Left ventricle myocardium superior (tissue), 1 donor: Measurements from ENCODE around the gene C14orf132. TPM values are rescaled to one million over a fixed set of nuclear protein-coding genes. Genes with fewer than 3 reads are reported as not detected.
"Not testable (repeated sequence)": the region's sequence is repeated elsewhere in the genome, so short reads cannot be mapped to it uniquely, and the experiment has no call there.

Experiments
- ATAC-seq: fragments of 200-7000 bp; cut with Tn5 transposase; one replicate; pipeline ENCODE4 v1.9.1; 2020; ENCODE audit warnings: mild to moderate bottlenecking, moderate library complexity
- DNase-seq: peaks from one replicate; pipeline ENCODE4 v3.0.0-alpha.2; 2020
- intact Hi-C: fragments of 100-400 bp; cut with micrococcal nuclease; formaldehyde crosslinking; loops from one replicate; pipeline ENCODE4 v1.11.0; 2022
- total RNA-seq: library from RNA; stranded (reverse); fragmentation: NEBNext Ultra II Directional; extraction: Animal tissue kit (Norgen Biotek cat#: 25700); gene quantifications from one replicate; pipeline ENCODE4 v1.2.1, GENCODE V29; 2021
- donor health status: DM: no; HTN: yes; CAD: no; lungs with severe emphysema.

C14orf132 gene
- total RNA-seq, 1 donor from 2014 or later, result 2.4 TPM

- intact Hi-C loops, result no loop called here
- no peak for ATAC-seq
- no peak for DNase-seq
These were observed 17.6 kb downstream of the C14orf132 start for GRCh38 chr14:96056509-96057422.

- DNase-seq, result no peak
- intact Hi-C loops, result no loop called here
- no peak for ATAC-seq
These were observed 18.6 kb downstream of the C14orf132 start for GRCh38 chr14:96057738-96058137.

DNA sequence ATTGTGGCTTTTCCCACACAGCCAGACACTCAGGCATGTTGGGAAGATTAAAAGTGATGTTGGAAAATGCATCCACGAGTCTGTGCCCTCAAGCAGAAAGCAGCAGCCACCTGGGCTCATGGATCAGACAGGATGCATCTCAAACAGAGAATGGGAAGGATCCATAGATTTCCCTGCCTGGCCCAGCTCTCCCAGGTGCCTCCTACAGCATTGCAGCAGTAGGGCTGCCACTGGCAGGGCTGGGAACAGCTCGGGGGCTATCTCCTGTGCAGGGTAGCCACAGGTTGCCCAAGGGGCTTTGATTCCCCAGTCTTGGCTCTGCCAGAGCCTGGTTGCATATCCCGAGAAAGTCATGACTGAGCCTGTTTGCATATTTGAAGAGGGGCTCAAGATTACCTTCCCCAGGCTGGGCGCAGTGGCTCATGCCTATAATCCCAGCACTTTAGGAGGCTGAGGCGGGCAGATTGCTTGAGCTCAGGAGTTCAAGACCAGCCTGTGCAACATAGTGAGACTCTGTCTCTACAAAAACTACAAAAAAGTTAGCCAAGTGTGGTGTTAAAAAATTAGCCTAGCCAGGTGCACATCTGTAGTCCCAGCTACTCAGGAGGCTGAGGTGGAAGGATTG, 19.5 kb downstream of the C14orf132 start:
- DNase-seq, result no peak

GRCh38 chr14:96059519-96060135, 20.5 kb downstream of the C14orf132 start:
- no peak for DNase-seq
- no peak for ATAC-seq
- intact Hi-C loops, result no loop called here

More for the DNA sequence above, 19.5 kb downstream of the C14orf132 start:
- intact Hi-C loops, result no loop called here
- ATAC-seq, result no peak

DNA sequence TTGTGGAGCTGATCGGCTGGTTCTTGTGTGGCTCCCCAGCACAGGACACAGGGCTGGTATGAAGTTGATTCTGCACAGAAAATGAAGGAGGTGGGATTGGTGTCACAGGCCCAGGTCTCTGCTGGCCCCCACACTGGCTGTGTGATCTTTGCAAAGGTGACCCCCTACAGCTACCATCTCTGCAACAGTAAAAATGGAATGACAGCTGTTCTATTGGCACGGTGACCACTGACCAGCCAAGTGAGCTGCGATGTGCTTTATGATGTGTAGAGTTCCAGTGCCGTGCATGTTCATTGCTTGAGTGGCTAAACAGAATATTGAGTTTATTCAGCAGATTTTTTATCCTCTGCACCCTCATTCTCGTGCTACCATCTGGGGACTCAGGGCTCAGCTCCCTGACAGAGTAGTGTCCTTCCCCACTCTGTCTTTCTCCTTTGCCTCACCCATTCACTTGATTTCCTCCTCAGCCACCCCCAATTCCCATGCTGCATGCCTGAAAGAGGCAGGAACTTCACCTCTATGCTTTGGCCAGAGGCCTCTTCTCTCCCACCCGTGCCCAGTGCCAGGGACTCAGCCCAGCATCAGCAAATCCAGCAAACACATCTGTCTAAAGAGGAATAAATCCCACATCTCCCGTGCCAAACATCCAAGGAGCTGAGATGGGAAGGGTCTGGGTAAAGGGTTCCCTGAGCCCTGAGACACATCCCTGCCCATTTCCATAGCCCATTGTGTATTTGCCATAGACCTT, 21.2 kb downstream of the C14orf132 start:
- intact Hi-C loops, result no loop called here
- no peak for DNase-seq
- ATAC-seq, result no peak

GRCh38 chr14:96062010-96062409, 22.8 kb downstream of the C14orf132 start:
- ATAC-seq (no peak), DNase-seq (no peak)
- intact Hi-C loops, result no loop called here

DNA sequence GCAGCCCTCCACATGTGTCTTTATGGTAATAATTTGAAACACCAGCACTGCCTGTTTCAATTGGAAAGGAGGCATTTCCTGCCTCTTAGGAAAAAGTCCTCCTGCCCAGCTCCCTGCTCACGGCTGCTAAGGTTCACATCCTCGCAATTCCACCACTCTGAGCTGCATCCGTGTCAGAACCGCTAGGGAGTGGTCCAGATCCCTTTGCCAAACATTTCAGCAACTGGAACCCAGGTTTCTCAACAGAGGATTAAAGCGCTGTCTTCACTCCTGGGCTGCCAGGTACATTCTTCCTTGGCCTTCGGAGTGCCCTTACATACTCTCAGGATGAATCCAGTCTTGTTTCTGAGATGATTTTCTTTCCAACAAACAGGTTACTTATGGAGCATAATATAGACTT, 23.3 kb downstream of the C14orf132 start:
- no peak for ATAC-seq
- intact Hi-C loops, result no loop called here
- no peak for DNase-seq

- ATAC-seq (no peak), DNase-seq (no peak)
- intact Hi-C loops, result no loop called here
These were observed 25.7 kb downstream of the C14orf132 start for GRCh38 chr14:96064866-96065265.

DNA sequence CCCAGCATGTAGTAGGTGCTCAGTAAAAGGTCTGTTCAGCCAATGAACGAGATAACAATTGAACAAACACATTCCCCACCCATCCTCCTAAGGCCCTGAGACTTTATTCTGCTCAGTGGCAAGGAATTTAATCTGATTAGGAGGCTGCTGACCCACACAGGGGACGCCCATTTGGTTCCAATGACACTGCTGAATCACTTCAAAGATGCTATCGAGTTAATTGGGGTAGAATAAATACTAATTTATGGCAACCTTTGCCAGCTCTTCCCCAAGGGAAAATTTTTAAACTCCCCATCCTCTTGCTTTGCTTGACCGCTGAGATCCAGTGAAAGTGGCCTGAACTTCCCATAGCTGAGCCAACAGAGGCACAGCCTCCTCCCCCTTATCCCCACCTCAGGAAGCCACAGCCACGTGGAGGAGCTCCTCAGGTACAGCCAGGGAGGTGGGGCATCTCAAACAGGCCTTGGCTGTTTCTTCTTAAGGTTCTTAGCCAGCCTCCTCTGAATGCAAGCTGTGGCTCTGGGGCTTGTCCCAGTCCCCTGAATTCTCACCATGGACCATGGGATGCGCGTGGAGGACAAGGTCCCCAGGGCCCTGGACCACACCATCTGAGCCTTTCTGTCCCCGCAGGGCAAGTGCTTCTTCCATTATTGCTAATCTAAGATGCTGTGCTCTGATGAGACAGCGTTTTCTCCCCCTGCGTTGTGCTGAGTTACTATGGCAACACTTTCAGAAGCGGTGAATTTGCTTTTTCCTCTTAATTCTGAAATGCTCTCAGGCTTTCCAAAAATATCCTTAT, 26.7 kb downstream of the C14orf132 start:
- intact Hi-C loops, result no loop called here
- DNase-seq, result no peak
- ATAC-seq, result no peak

GRCh38 chr14:96066976-96067375, 27.8 kb downstream of the C14orf132 start:
- DNase-seq (no peak), ATAC-seq (no peak)
- intact Hi-C loops, result no loop called here

- intact Hi-C loops, result no loop called here
- DNase-seq (no peak), ATAC-seq (no peak)
These were observed 29.1 kb downstream of the C14orf132 start for GRCh38 chr14:96067985-96068930.

DNA sequence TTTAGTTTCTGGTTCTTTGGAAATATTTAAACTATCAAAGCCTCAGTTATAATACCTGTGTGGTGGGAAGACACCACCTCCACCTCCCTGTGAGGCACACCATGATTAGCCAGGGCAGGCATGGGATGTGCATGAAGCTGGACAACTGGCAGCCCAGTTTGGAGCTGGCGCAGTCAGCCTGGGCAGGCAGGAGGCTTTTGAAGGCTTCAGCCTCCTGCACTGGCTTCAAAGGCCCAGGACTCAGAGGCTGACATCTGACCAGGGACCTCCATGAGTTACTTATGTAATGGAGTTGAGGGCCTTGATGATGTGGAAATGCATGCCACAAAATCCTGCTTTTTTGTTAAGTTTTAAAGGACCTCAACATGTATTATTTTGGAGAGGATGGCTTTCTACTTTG, 30.3 kb downstream of the C14orf132 start:
- ATAC-seq (no peak), DNase-seq (no peak)
- intact Hi-C loops, result no loop called here

- DNase-seq, result no peak
- intact Hi-C loops, result no loop called here
- ATAC-seq, result no peak
These were observed 32.4 kb downstream of the C14orf132 start for GRCh38 chr14:96071561-96071960.

DNA sequence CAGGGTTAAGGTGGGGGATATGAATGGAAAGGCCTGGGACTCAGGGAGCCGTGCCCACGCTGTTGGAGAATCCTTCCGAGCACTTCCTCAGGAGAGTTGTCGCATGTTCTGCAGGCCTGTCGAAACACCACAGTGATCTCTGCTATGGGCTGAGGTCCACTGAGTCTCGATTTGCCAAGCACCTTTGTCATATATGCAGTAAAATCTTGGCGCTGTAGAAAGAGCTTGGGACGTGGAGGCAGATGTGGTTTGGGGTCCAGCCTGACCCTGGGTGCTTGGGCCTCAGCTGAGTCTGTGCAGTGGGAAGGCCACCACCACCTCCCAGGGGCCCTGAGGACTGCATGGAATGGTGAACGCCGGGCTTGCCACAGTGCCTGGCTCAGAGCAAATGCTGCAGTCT, 32.9 kb downstream of the C14orf132 start:
- intact Hi-C loops, result no loop called here
- DNase-seq (no peak), ATAC-seq (no peak)

- intact Hi-C loops, result no loop called here
- DNase-seq, result no peak
- no peak for ATAC-seq
These were observed 33.6 kb downstream of the C14orf132 start for GRCh38 chr14:96072746-96073145.

DNA sequence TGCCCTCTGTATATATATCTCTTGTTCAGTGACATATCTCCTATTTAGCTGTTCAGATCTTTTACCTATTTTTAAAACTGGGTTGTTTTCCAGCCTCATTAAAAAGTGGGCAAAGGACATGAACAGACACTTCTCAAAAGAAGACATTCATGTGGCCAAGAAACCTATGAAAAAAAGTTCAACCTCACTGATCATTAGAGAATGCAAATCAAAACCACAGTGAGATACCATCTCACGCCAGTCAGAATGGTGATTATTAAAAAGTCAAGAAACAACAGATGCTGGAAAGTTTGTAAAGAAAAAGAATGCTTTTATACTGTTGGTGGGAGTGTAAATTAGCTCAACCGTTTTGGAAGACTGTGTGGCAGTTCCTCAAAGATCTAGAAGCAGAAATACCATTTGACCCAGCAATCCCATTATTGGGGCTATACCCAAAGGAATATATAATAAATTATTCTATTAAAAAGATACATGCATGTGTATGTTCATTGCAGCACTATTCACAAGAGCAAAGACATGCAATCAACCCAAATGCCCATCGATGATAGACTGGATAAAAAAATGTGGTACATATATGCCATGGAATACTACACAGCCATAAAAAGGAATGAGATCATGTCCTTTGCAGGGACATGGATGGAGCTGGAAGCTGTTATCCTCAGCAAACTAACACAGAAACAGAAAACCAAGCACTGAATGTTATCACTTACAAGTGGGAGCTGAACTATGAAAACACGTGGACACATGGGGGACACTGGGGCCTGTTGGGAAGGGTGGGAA, 34.3 kb downstream of the C14orf132 start:
- DNase-seq, intact Hi-C loops, ATAC-seq: not testable (repeated sequence)
